Fibroblast of skin of abdomen (primary cell): ENCODE measurements around the gene CAB39L.
A peak's percentile ranks its signal among the peaks of the same experiment; 100 is the strongest.
"Not testable (repeated sequence)": the region's sequence is repeated elsewhere in the genome, so short reads cannot be mapped to it uniquely, and the experiment has no call there.

Experiments used
- DNase-seq: peaks from one replicate; pipeline ENCODE4 v3.0.0-alpha.2; 2013

Gene CAB39L

GRCh38 chr13:49305792-49306425 lies 138.0 kb downstream of the CAB39L start:
- no peak for DNase-seq

GRCh38 chr13:49304763-49305700 lies 138.8 kb downstream of the CAB39L start:
- DNase-seq, result no peak

DNA sequence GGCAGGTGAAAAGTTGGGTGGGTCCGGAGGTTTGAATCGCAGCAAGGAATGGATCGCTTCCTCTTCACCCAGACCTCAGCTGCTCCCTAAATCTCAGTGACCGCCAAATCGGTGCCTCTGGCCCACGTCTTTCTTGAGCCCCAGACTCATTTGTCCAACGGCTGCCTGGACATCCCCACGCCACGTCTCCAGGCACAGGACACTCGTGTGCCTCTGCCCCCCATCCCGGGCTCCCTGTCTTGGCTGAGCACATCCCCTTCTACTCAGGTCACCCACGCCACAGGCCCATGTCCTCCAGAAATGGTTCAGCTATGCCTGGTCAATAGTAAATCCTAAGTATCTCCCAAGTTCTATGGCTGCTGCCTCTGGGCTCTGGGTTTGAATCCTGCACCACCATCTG lies 139.5 kb downstream of the CAB39L start:
- DNase-seq, result no peak

- no peak for DNase-seq
Observed at GRCh38 chr13:49303533-49304252, 140.2 kb downstream of the CAB39L start.

DNA sequence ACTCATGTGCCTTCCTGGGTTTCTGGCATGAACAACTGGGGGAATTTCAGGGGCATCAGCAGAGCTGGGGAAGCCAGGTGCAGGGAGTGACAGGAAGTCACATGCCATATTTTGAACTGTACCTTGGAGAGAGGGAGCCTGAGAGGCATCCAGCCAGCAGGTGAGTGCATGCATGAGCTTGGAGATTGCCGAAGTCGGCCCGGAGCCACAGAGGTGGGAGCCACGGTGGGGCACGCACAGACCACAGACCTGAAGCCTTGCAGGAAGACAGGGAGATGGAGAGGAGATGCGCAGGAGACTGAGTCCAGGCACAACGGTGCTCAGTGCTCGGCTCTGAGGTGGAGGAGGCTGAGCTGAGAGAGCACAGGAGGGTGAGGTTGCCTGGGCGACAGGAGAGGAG lies 141.0 kb downstream of the CAB39L start:
- no peak for DNase-seq

DNA sequence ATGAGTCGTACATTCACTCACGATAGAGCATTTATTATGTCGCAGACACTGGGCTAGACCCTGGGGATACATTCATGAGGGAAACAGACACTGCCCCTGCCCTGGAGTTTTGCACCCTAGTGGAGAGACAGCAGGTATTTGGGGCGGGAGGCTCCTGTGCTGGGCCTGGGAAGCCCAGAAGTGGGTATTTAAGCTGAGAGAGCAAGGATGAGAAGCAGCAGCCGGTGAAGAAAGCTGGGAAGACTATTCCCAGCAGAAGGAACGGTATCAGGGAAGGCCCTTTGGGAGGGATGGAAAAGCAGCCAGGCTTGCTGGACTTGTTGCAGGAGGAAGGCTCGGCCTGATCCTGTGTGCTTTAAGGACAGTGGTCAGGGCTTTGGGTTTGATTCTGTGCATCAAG lies 141.6 kb downstream of the CAB39L start:
- DNase-seq, result no peak

DNA sequence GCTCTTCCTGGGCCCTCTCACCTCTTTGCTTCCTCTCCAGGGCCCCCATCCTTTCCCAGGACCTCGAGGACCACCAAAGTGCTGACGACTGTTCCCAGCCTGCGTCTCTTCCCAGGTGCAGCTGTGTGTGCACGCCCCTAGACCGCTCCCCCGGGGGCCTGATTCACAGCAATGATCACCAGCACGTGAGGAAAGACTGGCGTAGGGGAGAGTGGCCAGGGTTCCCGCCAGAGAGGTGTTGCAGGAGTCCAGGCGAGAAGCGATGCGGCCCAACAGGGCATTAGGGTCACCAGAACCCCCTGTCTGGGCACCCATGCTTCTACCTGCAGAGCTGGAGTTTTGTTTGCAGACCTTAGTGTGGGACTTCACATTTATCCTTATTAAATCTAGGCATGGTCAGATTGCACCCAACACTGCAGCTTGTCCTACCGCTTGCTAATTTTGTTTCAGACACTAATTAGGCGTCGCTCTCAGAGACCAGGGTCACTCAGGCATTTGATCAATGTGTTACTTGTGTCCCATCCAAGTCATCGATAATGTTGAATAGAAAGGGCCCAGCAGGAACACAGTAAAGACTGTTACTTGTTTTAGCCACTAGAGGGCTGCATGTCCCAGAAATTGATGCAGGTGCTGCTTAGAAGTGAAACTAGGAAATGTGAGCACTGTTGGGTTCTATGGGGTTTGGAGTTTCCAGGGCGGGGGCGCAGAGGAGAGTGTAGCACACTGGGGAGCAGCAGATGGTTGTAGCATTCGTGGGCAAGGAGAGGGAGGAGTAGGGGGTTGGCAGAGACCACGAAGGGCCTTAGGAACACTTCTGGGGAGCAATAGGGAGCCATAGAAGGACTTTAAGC lies 142.9 kb downstream of the CAB39L start:
- peak; percentile 74 for DNase-seq

DNA sequence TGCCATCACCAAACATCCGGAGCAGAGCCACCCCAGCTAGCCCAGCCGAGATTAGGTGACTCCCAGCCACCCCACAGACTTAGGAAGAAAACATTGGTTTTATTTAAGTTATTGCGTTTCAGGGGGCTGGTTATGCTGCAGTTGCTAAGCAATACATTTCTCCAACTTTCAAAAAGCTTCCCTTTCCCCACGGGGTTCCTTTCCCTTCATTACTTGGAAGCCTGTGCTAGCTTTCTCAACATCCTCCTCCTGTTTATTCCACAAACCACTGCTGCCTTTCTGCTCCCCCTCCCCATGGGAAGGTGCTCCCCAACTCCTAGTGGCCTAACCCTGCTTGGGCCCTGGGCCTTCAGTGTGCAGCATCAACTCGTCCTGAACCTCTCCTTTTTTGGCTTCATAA lies 143.6 kb downstream of the CAB39L start:
- no peak for DNase-seq

- no peak for DNase-seq
Observed at GRCh38 chr13:49298903-49299605, 144.8 kb downstream of the CAB39L start.

DNA sequence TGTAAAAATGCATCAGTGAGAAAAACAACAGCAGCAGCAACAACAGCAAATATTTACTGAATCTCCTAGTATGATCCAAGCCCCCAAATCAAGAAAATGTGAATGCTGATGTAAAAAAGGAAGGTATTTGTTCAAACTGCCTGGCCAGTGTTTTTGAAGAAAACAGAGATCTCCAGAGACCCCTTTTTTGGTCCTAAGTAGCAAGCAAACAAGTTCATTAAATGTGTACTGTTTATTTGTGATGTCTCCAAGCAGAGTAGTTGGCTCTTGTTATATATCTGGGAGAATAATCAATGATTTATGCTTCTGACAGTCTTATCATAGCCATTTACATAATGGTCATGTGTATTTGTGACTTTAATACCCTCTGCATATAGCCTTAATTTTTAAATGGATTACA lies 145.4 kb downstream of the CAB39L start:
- no peak for DNase-seq

DNA sequence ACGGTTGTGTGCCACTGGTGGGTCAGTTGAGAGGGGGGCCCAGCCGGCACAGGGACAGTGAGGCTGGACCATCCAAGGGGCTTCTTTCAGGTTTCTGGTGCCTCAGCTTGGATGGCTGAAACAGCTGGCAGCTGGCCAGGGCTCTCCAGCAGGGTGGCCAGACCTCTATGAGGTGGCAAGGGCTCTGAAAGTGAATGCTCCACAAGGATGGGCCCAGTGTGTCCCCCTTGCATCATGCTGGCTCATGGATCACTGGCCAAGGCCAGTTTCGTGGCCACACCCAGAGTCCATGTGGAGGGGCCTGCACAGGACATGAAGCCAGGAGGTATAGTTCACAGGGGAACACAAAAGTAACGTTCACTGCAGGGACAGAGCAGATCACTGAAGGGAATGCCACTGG lies 146.5 kb downstream of the CAB39L start:
- DNase-seq, result no peak

DNA sequence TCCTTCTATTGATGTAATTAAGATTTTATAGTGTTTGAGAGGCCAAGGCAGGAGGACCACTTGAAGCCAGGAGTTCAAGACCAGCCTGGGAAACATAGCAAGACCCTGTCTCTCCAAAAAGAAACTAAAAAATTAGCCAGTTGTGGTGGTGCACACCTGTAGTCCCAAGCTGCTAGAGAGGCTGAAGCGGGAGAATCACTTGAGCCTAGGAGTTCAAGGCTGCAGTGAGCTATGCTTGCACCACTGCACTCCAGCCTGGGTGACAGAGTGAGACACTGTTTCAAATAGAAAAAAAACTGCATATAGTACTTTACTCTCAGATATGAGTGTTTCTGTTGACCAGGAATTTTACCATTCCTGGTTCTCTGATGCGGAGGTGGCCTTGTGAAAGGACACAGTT lies 147.2 kb downstream of the CAB39L start:
- no peak for DNase-seq

DNA sequence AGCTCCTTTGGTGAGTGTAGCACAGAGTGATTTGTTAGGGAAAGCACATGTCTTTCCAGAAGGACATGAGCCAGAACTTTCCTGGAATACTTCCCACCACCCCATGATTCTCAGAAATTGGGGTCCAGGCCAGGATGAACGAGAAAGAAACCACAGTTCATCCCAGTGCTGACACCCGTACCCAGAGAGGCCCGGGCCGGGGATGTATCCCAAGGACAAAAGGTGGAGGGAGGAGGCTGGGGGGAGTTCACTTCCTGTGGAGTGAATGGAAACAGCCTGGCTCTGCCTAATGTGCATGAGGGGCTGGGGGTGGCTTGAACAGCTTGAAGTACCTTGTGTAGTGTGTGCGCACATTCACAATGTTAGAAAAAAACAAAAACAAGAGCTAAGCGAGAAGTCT lies 148.6 kb downstream of the CAB39L start:
- no peak for DNase-seq

- DNase-seq, result not testable (repeated sequence)
Observed at GRCh38 chr13:49294723-49295122, 149.1 kb downstream of the CAB39L start.

GRCh38 chr13:49292742-49293486 lies 150.9 kb downstream of the CAB39L start:
- DNase-seq, result peak; percentile 52

GRCh38 chr13:49288458-49288857 lies 155.4 kb downstream of the CAB39L start:
- no peak for DNase-seq

DNA sequence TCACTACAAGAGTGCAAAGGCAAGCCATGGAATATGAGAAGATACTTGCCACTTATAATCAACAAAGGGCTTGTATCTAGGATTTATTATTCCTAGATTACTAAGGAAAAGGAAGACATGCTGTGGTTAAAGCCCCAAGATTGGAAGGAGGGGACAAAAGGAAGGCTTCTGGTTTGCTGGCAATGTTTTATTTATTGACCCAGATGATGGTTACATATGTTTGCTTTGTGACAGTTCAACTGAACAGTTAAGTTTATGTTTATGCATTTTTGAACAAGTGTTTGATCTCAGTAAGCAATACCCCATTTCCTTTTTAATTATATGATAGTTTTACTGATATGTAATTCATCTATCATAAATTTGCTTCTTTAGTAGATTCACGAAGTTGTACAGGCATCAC lies 155.9 kb downstream of the CAB39L start:
- DNase-seq, result no peak

GRCh38 chr13:49279885-49280284 lies 164.0 kb downstream of the CAB39L start:
- DNase-seq, result no peak

- no peak for DNase-seq
Observed at GRCh38 chr13:49279112-49279511, 164.8 kb downstream of the CAB39L start.

- no peak for DNase-seq
Observed at GRCh38 chr13:49278211-49278610, 165.7 kb downstream of the CAB39L start.

DNA sequence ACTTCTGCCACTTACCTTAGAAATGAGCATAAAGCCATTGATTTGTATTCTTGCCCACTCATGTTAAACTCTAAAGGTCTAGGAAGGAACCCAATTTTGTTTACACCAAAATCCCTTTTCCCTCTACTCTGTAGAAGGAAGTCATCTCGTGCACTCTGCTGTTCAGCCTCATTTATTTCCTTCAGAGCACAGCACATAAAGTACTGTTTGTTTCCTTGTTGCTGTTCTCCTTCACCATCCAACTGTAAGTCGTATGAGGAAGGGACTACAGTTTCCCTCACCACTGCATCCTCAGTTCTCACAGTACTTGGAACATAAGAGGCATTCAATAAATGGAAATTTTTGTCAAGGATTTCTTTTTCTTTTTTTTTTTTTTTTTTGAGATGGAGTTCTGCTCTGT lies 171.6 kb downstream of the CAB39L start:
- DNase-seq, result no peak
